ENCODE results near the gene CRB2.

DNA sequence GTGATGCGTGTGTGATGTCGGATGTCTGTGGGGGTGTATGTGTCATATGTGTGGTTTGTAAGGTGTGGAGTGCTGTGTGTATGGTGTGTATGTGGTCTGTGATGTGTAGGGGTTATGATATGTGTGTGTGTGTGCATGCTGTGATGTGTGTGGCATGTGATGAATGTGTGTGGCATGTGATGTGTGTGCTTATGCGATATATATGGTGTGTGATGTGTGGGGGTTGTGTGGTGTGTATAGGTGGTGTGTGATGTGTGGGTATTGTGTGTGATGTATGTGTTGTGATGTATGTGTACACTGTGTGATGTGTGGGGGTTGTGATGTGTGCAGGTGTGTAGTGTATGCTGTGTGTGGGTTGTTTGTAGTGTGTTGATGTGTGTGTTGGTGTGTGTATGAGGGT lies 9.2 kb upstream of the CRB2 start:
- TF ChIP-seq, protein P1, sequence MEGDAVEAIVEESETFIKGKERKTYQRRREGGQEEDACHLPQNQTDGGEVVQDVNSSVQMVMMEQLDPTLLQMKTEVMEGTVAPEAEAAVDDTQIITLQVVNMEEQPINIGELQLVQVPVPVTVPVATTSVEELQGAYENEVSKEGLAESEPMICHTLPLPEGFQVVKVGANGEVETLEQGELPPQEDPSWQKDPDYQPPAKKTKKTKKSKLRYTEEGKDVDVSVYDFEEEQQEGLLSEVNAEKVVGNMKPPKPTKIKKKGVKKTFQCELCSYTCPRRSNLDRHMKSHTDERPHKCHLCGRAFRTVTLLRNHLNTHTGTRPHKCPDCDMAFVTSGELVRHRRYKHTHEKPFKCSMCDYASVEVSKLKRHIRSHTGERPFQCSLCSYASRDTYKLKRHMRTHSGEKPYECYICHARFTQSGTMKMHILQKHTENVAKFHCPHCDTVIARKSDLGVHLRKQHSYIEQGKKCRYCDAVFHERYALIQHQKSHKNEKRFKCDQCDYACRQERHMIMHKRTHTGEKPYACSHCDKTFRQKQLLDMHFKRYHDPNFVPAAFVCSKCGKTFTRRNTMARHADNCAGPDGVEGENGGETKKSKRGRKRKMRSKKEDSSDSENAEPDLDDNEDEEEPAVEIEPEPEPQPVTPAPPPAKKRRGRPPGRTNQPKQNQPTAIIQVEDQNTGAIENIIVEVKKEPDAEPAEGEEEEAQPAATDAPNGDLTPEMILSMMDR (IDR thresholded peaks at IDR 0.05; ENCODE audit: extremely low read depth in 1 of 2, insufficient read depth in 1 of 2, low read depth in 1 of 2, low read length in 2 of 2): no peak
- TF ChIP-seq POLR2A (IDR thresholded peaks at IDR 0.05; ENCODE audit: low read depth, low read length) (no peak), EZH2 (IDR thresholded peaks at IDR 0.05; ENCODE audit: borderline replicate concordance, low read depth, low read length, severe bottlenecking) (no peak), POLR2AphosphoS5 (IDR thresholded peaks at IDR 0.05; ENCODE audit: insufficient read depth, low read depth, low read length) (no peak), GATA2 (IDR thresholded peaks at IDR 0.05; ENCODE audit: insufficient read depth, insufficient read length, low read depth, low read length) (no peak), JUN (IDR thresholded peaks at IDR 0.05; ENCODE audit: borderline replicate concordance, insufficient read depth, insufficient read length, low read depth) (no peak), FOS (IDR thresholded peaks at IDR 0.05; ENCODE audit: borderline replicate concordance, insufficient read depth, low read length) (no peak)
- TF ChIP-seq, protein P2, sequence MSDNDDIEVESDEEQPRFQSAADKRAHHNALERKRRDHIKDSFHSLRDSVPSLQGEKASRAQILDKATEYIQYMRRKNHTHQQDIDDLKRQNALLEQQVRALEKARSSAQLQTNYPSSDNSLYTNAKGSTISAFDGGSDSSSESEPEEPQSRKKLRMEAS (IDR thresholded peaks at IDR 0.05; ENCODE audit: insufficient read depth, insufficient read length): no peak
